GM21367 (cell line): ENCODE data around the gene ADIPOR2.
"Not testable (repeated sequence)": the region's sequence is repeated elsewhere in the genome, so short reads cannot be mapped to it uniquely, and the experiment has no call there.

Experiments
- ATAC-seq: cut with Tn5 transposase; IDR thresholded peaks from one replicate; pipeline ENCODE4 v1.9.1; 2021; ENCODE audit not compliant: unreplicated experiment

ADIPOR2 gene

GRCh38 chr12:1810201-1810930 lies 119.5 kb downstream of the ADIPOR2 start:
- no peak for ATAC-seq

GRCh38 chr12:1810931-1811280 lies 120.0 kb downstream of the ADIPOR2 start:
- ATAC-seq = no peak

GRCh38 chr12:1811281-1811947 lies 120.5 kb downstream of the ADIPOR2 start:
- ATAC-seq = no peak

- ATAC-seq = no peak
These were observed 121.0 kb downstream of the ADIPOR2 start for GRCh38 chr12:1811948-1812291.

GRCh38 chr12:1812650-1813302 lies 121.9 kb downstream of the ADIPOR2 start:
- ATAC-seq = no peak

GRCh38 chr12:1814266-1814665 lies 123.4 kb downstream of the ADIPOR2 start:
- ATAC-seq = no peak

GRCh38 chr12:1815108-1815507 lies 124.2 kb downstream of the ADIPOR2 start:
- ATAC-seq = no peak

- ATAC-seq = no peak
These were observed 125.2 kb downstream of the ADIPOR2 start for GRCh38 chr12:1815814-1816729.

- no peak for ATAC-seq
These were observed 126.0 kb downstream of the ADIPOR2 start for GRCh38 chr12:1816730-1817348.

GRCh38 chr12:1817928-1818327 lies 127.1 kb downstream of the ADIPOR2 start:
- ATAC-seq = not testable (repeated sequence)

- no peak for ATAC-seq
These were observed 128.2 kb downstream of the ADIPOR2 start for GRCh38 chr12:1819050-1819449.

- ATAC-seq = no peak
These were observed 128.7 kb downstream of the ADIPOR2 start for GRCh38 chr12:1819571-1819970.

GRCh38 chr12:1820191-1820895 lies 129.5 kb downstream of the ADIPOR2 start, which contains the start of gene LRTM2:
Gene LRTM2 (plus strand): TSS chr12:1820565. CDS start chr12:1828149, 7,584 bp downstream.
- ATAC-seq = no peak

GRCh38 chr12:1820896-1821291 lies 130.0 kb downstream of the ADIPOR2 start:
- no peak for ATAC-seq

- ATAC-seq = no peak
These were observed 130.9 kb downstream of the ADIPOR2 start for GRCh38 chr12:1821805-1822204.

GRCh38 chr12:1822699-1823098 lies 131.8 kb downstream of the ADIPOR2 start:
- ATAC-seq = no peak

GRCh38 chr12:1823237-1823636 lies 132.4 kb downstream of the ADIPOR2 start:
- no peak for ATAC-seq

GRCh38 chr12:1825382-1826102 lies 134.7 kb downstream of the ADIPOR2 start:
- ATAC-seq = no peak

GRCh38 chr12:1826401-1826800 lies 135.5 kb downstream of the ADIPOR2 start:
- ATAC-seq = no peak
